HepG2 (cell line): ENCODE data around the gene NHSL1. TPM values are rescaled to one million over a fixed set of nuclear protein-coding genes. Genes with fewer than 3 reads are reported as not detected.
A peak's percentile ranks its signal among the peaks of the same experiment; 100 is the strongest.

ENCODE experiments used
- KAT2B ChIP-seq: fragments of 150-350 bp; IDR thresholded peaks from 2 replicates; pipeline ENCODE4 v1.6.1; 2014; ENCODE audit warnings: low read depth, low read length, borderline replicate concordance
- MBNL3 ChIP-seq: fragments of 250-450 bp; sonication (Bioruptor Pico); conservative IDR thresholded peaks from 2 replicates; pipeline ENCODE4 v1.8.0; 2022; ENCODE audit warnings: mild to moderate bottlenecking, inconsistent platforms
- MEF2D ChIP-seq: sonication (generic); formaldehyde crosslinking; IDR thresholded peaks from 2 replicates; pipeline ENCODE4 v1.5.1; 2020; ENCODE audit warnings: mild to moderate bottlenecking, missing genetic modification reagents
- MTA3 ChIP-seq: sonication (generic); formaldehyde crosslinking; IDR thresholded peaks from 2 replicates; pipeline ENCODE4 v1.4.0; 2020; ENCODE audit warnings: missing genetic modification reagents
- NFIC ChIP-seq: IDR thresholded peaks from 2 replicates; pipeline ENCODE4 v1.6.1; 2012; ENCODE audit warnings: mild to moderate bottlenecking, low read length, inconsistent platforms
- PAXIP1 ChIP-seq: sonication (generic); formaldehyde crosslinking; conservative IDR thresholded peaks from 2 replicates; pipeline ENCODE4 v1.4.0; 2020; ENCODE audit warnings: mild to moderate bottlenecking, missing genetic modification reagents, moderate library complexity
- PRDM15 ChIP-seq: sonication (generic); formaldehyde crosslinking; IDR thresholded peaks from 2 replicates; pipeline ENCODE4 v1.4.0; 2020; ENCODE audit warnings: missing genetic modification reagents
- RBM39 ChIP-seq: fragments of 200-400 bp; formaldehyde crosslinking; IDR thresholded peaks from one replicate; pipeline ENCODE4 v1.6.1; 2018; ENCODE audit warnings: antibody characterized with exemption, mild to moderate bottlenecking, low read depth, low read length; ENCODE audit not compliant: poor library complexity, severe bottlenecking
- RERE ChIP-seq: IDR thresholded peaks from 2 replicates; pipeline ENCODE4 v1.6.1; 2016; ENCODE audit warnings: low read depth, missing genetic modification reagents, missing compliant biosample characterization
- ZNF44 ChIP-seq: sonication (generic); formaldehyde crosslinking; IDR thresholded peaks from 2 replicates; pipeline ENCODE4 v1.5.1; 2020; ENCODE audit warnings: mild to moderate bottlenecking, missing genetic modification reagents
- ZNF737 ChIP-seq: sonication (generic); formaldehyde crosslinking; IDR thresholded peaks from 2 replicates; pipeline ENCODE4 v1.5.0; 2020; ENCODE audit warnings: missing genetic modification reagents, mild to moderate bottlenecking, borderline replicate concordance
- ZNF747 ChIP-seq: sonication (generic); formaldehyde crosslinking; IDR thresholded peaks from 2 replicates; pipeline ENCODE4 v1.8.1; 2023; ENCODE audit warnings: missing genetic modification reagents, mild to moderate bottlenecking, borderline replicate concordance
- polyA plus RNA-seq, 8 experiments: library from polyadenylated mRNA; depleted of rRNA in 3 of 8; stranded (reverse) in 7 of 8; unstranded in 1 of 8; fragments of >200 nt; fragmentation: Illumina TruSeq in 4 of 8; extraction: Trizol in 4 of 8; gene quantifications; 2 replicates each; pipeline versions ENCODE4 v1.2.1 to v1.2.3, GENCODE V29; 2011 to 2016; ENCODE audit warnings: low read depth in 4 of 8, missing spikeins in 1 of 8, mixed read lengths in 1 of 8; ENCODE audit not compliant: insufficient read depth in 1 of 8
- total RNA-seq, 5 experiments: library from RNA; depleted of rRNA; stranded (reverse); fragments of >200 nt; fragmentation: Illumina TruSeq; extraction: Trizol; gene quantifications; 2 replicates each; pipeline ENCODE4 v1.2.3, GENCODE V29; 2016; ENCODE audit warnings: low read depth in 1 of 5
- TF ChIP-seq, protein P1 (sequence below): sonication (generic); formaldehyde crosslinking; conservative IDR thresholded peaks from 2 replicates; pipeline ENCODE4 v1.5.0; 2020; ENCODE audit warnings: missing genetic modification reagents

Gene NHSL1
- total and polyA plus RNA-seq, 2 of the 13 experiments (the other 11 are each of a cell fraction or from before 2014, with no cell fraction given) = 24.9 to 53.6 TPM

GRCh38 chr6:138507977-138508675, 8.8 kb upstream of the NHSL1 start (continued):
- TF ChIP-seq PAXIP1 (CRISPR knock-in tag) = peak; percentile 84
- TF ChIP-seq MEF2D (CRISPR knock-in tag) = no peak
- TF ChIP-seq, protein P1, sequence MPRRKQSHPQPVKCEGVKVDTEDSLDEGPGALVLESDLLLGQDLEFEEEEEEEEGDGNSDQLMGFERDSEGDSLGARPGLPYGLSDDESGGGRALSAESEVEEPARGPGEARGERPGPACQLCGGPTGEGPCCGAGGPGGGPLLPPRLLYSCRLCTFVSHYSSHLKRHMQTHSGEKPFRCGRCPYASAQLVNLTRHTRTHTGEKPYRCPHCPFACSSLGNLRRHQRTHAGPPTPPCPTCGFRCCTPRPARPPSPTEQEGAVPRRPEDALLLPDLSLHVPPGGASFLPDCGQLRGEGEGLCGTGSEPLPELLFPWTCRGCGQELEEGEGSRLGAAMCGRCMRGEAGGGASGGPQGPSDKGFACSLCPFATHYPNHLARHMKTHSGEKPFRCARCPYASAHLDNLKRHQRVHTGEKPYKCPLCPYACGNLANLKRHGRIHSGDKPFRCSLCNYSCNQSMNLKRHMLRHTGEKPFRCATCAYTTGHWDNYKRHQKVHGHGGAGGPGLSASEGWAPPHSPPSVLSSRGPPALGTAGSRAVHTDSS (CRISPR knock-in tag) = no peak
- TF ChIP-seq RERE (CRISPR knock-in tag) = no peak
- TF ChIP-seq PRDM15 (CRISPR knock-in tag) = no peak
- no peak for TF ChIP-seq ZNF737
- no peak for TF ChIP-seq RBM39
- no peak for TF ChIP-seq ZNF44
- TF ChIP-seq MBNL3 (CRISPR knock-in tag) = no peak
- TF ChIP-seq MTA3 (CRISPR knock-in tag) = no peak
- no peak for TF ChIP-seq ZNF747
- TF ChIP-seq NFIC = peak; percentile 36; the same call in 1 of the 2 replicates
- no peak for TF ChIP-seq KAT2B
